HepG2 (cell line): ENCODE results near the gene ATP11B. TPM values are rescaled to one million over a fixed set of nuclear protein-coding genes. Genes with fewer than 3 reads are reported as not detected.

Experiments used
- ATAC-seq: fragments of 200-7000 bp; cut with Tn5 transposase; 3 replicates; pipeline ENCODE4 v1.9.1; 2020; ENCODE audit warnings: mild to moderate bottlenecking, moderate library complexity
- Bru-seq: library from RNA; stranded (reverse); fragments of 400-500 nt; gene quantifications from one replicate; lab custom pipeline; 2021; lab: Mats Ljungman, UMichigan
- BruChase-seq, 2 experiments: library from RNA; stranded (reverse); fragments of 400-500 nt; gene quantifications; one replicate each; lab custom pipeline; 2021; lab: Mats Ljungman, UMichigan
- BruUV-seq: library from RNA; stranded (reverse); fragments of 400-500 nt; replicated peaks from 2 replicates; lab custom pipeline; 2021; lab: Mats Ljungman, UMichigan
- CTCF ChIA-PET: fragments of 300-600 bp; formaldehyde crosslinking; extraction: SDS; loops from one replicate; lab custom pipeline; 2021; ENCODE audit warnings: low total read pairs, inconsistent platforms, low intra/inter-chr PET ratio; lab: Yijun Ruan, JAX
- POLR2A ChIA-PET: fragments of 350-600 bp; sonication (Branson Sonifier 250); formaldehyde crosslinking; loops from one replicate; lab custom pipeline; 2020; ENCODE audit warnings: antibody characterized with exemption, inconsistent platforms; lab: Yijun Ruan, JAX
- DNase-seq: peaks from one replicate; pipeline ENCODE4 v3.0.0-alpha.2; 2015; ENCODE audit warnings: low spot score
- FAIRE-seq: peaks from 3 replicates; lab custom pipeline; 2011; peaks lifted over from hg19 to GRCh38; lab: Jason Lieb, UNC
- H2AFZ ChIP-seq: one replicate; pipeline ENCODE4 v1.6.1; 2011; ENCODE audit warnings: low read length, inconsistent platforms
- H3K27ac ChIP-seq: fragments of 300-600 bp; 3 replicates; pipeline ENCODE4 v1.8.0; 2011; ENCODE audit warnings: mixed run types, mild to moderate bottlenecking, mixed read lengths, low read length, inconsistent platforms; ENCODE audit not compliant: insufficient read depth; ENCODE audit errors: extremely low read length
- H3K27me3 ChIP-seq, 2 experiments: fragments of 200-600 bp in 1 of 2; 2 replicates in 1 of 2; 3 replicates in 1 of 2; pipeline versions ENCODE4 v1.6.0 to v1.8.0; 2011; ENCODE audit warnings: low read length in 2 of 2, mild to moderate bottlenecking in 2 of 2, moderate library complexity in 2 of 2, inconsistent platforms in 1 of 2; ENCODE audit not compliant: insufficient read depth in 2 of 2, control insufficient read depth in 1 of 2
- H3K36me3 ChIP-seq, 2 experiments: fragments of 200-600 bp in 1 of 2; replicated peaks in 1 of 2; 2 replicates in 1 of 2; 3 replicates in 1 of 2; pipeline versions ENCODE4 v1.5.1 to v1.8.0; 2011; ENCODE audit warnings: low read length in 2 of 2, inconsistent platforms in 1 of 2; ENCODE audit not compliant: insufficient read depth in 2 of 2, control insufficient read depth in 1 of 2
- H3K4me1 ChIP-seq: 2 replicates; pipeline ENCODE4 v1.5.1; 2012; ENCODE audit warnings: low read length, inconsistent platforms; ENCODE audit not compliant: insufficient read depth
- H3K4me2 ChIP-seq: 2 replicates; pipeline ENCODE4 v1.6.0; 2011; ENCODE audit warnings: low read depth, low read length, inconsistent platforms
- H3K4me3 ChIP-seq, 3 experiments: fragments of 200-600 bp in 1 of 3; sonication (generic), shearing (Covaris generic) in 1 of 3; replicated peaks in 1 of 3; 2 replicates each; pipeline ENCODE4 v1.5.1; 2011 to 2016; ENCODE audit warnings: low read length in 3 of 3, inconsistent platforms in 2 of 3, low read depth in 2 of 3, mild to moderate bottlenecking in 2 of 3, control low read depth in 1 of 3, mixed read lengths in 1 of 3; ENCODE audit not compliant: insufficient read depth in 1 of 3
- H3K79me2 ChIP-seq: one replicate; pipeline ENCODE4 v1.6.1; 2011; ENCODE audit warnings: low read length, inconsistent platforms; ENCODE audit not compliant: insufficient read depth
- H3K9ac ChIP-seq: 2 replicates; pipeline ENCODE4 v1.6.0; 2011; ENCODE audit warnings: mild to moderate bottlenecking, low read depth, low read length, inconsistent platforms; ENCODE audit not compliant: insufficient read depth
- H3K9me3 ChIP-seq: 2 replicates; pipeline ENCODE4 v1.5.1; 2012; ENCODE audit warnings: mild to moderate bottlenecking, low read length
- H4K20me1 ChIP-seq: 2 replicates; pipeline ENCODE4 v1.6.0; 2011; ENCODE audit warnings: inconsistent platforms, mild to moderate bottlenecking, low read length, moderate library complexity; ENCODE audit not compliant: insufficient read depth
- KAT8 ChIP-seq: IDR thresholded peaks from 2 replicates; pipeline ENCODE4 v1.6.1; 2016; ENCODE audit warnings: missing genetic modification reagents, missing compliant biosample characterization
- NRL ChIP-seq: sonication (generic); formaldehyde crosslinking; IDR thresholded peaks from 2 replicates; pipeline ENCODE4 v1.5.0; 2020; ENCODE audit warnings: missing genetic modification reagents, mild to moderate bottlenecking, moderate library complexity, borderline replicate concordance
- POLR2AphosphoS5 ChIP-seq: IDR thresholded peaks from 2 replicates; pipeline ENCODE4 v1.6.1; 2012; ENCODE audit warnings: low read depth, low read length
- SMYD3 ChIP-seq: sonication (generic); formaldehyde crosslinking; IDR thresholded peaks from 2 replicates; pipeline ENCODE4 v1.8.1; 2023; ENCODE audit warnings: mild to moderate bottlenecking, missing genetic modification reagents
- SNRNP70 ChIP-seq: fragments of 200-400 bp; formaldehyde crosslinking; IDR thresholded peaks from 2 replicates; pipeline ENCODE4 v1.6.1; 2017; ENCODE audit warnings: mild to moderate bottlenecking, low read depth, low read length, moderate library complexity
- ZFP37 ChIP-seq: sonication (generic); formaldehyde crosslinking; IDR thresholded peaks from 2 replicates; pipeline ENCODE4 v1.4.0; 2020; ENCODE audit warnings: missing genetic modification reagents, borderline replicate concordance
- ZNF143 ChIP-seq: sonication (generic); formaldehyde crosslinking; IDR thresholded peaks from 2 replicates; pipeline ENCODE4 v1.4.0; 2020; ENCODE audit warnings: missing genetic modification reagents
- ZNF275 ChIP-seq: sonication (generic); formaldehyde crosslinking; IDR thresholded peaks from 2 replicates; pipeline ENCODE4 v1.8.0; 2022; ENCODE audit warnings: missing genetic modification reagents, mild to moderate bottlenecking, inconsistent platforms, borderline replicate concordance
- ZNF546 ChIP-seq: sonication (generic); formaldehyde crosslinking; conservative IDR thresholded peaks from 2 replicates; pipeline ENCODE4 v1.8.1; 2023; ENCODE audit warnings: mild to moderate bottlenecking, missing genetic modification reagents
- ZNF670 ChIP-seq: sonication (generic); formaldehyde crosslinking; IDR thresholded peaks from 2 replicates; pipeline ENCODE4 v1.8.0; 2022; ENCODE audit warnings: mild to moderate bottlenecking, missing genetic modification reagents, borderline replicate concordance
- ZNF891 ChIP-seq: sonication (generic); formaldehyde crosslinking; IDR thresholded peaks from 2 replicates; pipeline ENCODE4 v1.5.0; 2020; ENCODE audit warnings: mild to moderate bottlenecking, missing genetic modification reagents
- WGBS: methylation state at CpG from one replicate; pipeline ENCODE4 v1.1.6; 2017; ENCODE audit warnings: low lambda C conversion rate; 5-methylcytosine and 5-hydroxymethylcytosine counted together
- in situ Hi-C: cut with HindIII; loops from 2 replicates; pipeline ENCODE4 v1.10.0; 2017; ENCODE audit warnings: low pct_unique_long_range_greater_than_20kb; ENCODE audit not compliant: extremely low pct_ligation_motif_present
- intact Hi-C: fragments of 100-400 bp; cut with micrococcal nuclease; formaldehyde crosslinking; loops from one replicate; pipeline ENCODE4 v1.10.0; 2022; ENCODE audit not compliant: unreplicated experiment
- long read RNA-seq, 2 experiments: library from RNA in 1 of 2; library from polyadenylated mRNA in 1 of 2; stranded (forward) in 1 of 2; unstranded in 1 of 2; transcript quantifications; one replicate each; pipeline ENCODE4 v2.0.0, GENCODE V29; 2019 to 2022
- polyA minus RNA-seq, 3 experiments: library from RNA; depleted of rRNA, polyadenylated mRNA; stranded (reverse); fragments of >200 nt; gene quantifications; 2 replicates each; pipeline ENCODE4 v1.2.3, GENCODE V29; 2011; ENCODE audit warnings: low replicate concordance in 1 of 3
- polyA plus RNA-seq, 8 experiments: library from polyadenylated mRNA; depleted of rRNA in 3 of 8; stranded (reverse) in 7 of 8; unstranded in 1 of 8; fragments of >200 nt; fragmentation: Illumina TruSeq in 4 of 8; extraction: Trizol in 4 of 8; gene quantifications; 2 replicates each; pipeline versions ENCODE4 v1.2.1 to v1.2.3, GENCODE V29; 2011 to 2016; ENCODE audit warnings: low read depth in 4 of 8, missing spikeins in 1 of 8, mixed read lengths in 1 of 8; ENCODE audit not compliant: insufficient read depth in 1 of 8
- total RNA-seq, 5 experiments: library from RNA; depleted of rRNA; stranded (reverse); fragments of >200 nt; fragmentation: Illumina TruSeq; extraction: Trizol; gene quantifications; 2 replicates each; pipeline ENCODE4 v1.2.3, GENCODE V29; 2016; ENCODE audit warnings: low read depth in 1 of 5
- TF ChIP-seq, protein P1 (sequence below): sonication (generic); formaldehyde crosslinking; IDR thresholded peaks from 2 replicates; pipeline ENCODE4 v1.5.1; 2020; ENCODE audit warnings: mild to moderate bottlenecking, missing genetic modification reagents, moderate library complexity

Gene ATP11B
- total RNA-seq (2016; rRNA removed; fragmentation: Illumina TruSeq; extraction: Trizol) (19.2 and 22.9 TPM in 2 replicates), polyA plus RNA-seq (2011; rRNA removed) (8.4 and 10.1 TPM in 2 replicates), polyA minus RNA-seq (2011; rRNA and poly(A)+ RNA removed; ENCODE audit: low replicate concordance) (10.8 and 12.8 TPM in 2 replicates), Bru-seq, nascent RNA (percentile 70 among the genes with signal in this experiment), BruChase-seq, experiment 1, labeled RNA remaining after a 6-hour chase (percentile 72 among the genes with signal in this experiment), BruChase-seq, experiment 2, labeled RNA remaining after a 2-hour chase (percentile 68 among the genes with signal in this experiment)
- total RNA-seq (2016; cell fraction: cytosol; rRNA removed; fragmentation: Illumina TruSeq; extraction: Trizol; ENCODE audit: low read depth), result 2.5 and 2.8 TPM in 2 replicates
- 19.4 and 20.2 TPM in 2 replicates for total RNA-seq (2016; cell fraction: insoluble cytoplasmic fraction; rRNA removed; fragmentation: Illumina TruSeq; extraction: Trizol)
- 8.4 and 11.5 TPM in 2 replicates for total RNA-seq (2016; cell fraction: membrane; rRNA removed; fragmentation: Illumina TruSeq; extraction: Trizol)
- 23.7 and 30.6 TPM in 2 replicates for total RNA-seq (2016; cell fraction: nucleus; rRNA removed; fragmentation: Illumina TruSeq; extraction: Trizol)
- polyA plus RNA-seq (2011; cell fraction: cytosol; rRNA removed), result 3.7 and 6.5 TPM in 2 replicates
- polyA plus RNA-seq (2011; cell fraction: nucleus; rRNA removed), result 5.4 and 8.6 TPM in 2 replicates
- polyA plus RNA-seq (2012), result 9.3 and 12.0 TPM in 2 replicates
- 0.66 and 0.68 TPM in 2 replicates for polyA plus RNA-seq (2016; cell fraction: cytosol; fragmentation: Illumina TruSeq; extraction: Trizol; ENCODE audit: low read depth)
- polyA plus RNA-seq (2016; cell fraction: insoluble cytoplasmic fraction; fragmentation: Illumina TruSeq; extraction: Trizol; ENCODE audit: low read depth), result 8.4 and 8.9 TPM in 2 replicates
- polyA plus RNA-seq (2016; cell fraction: membrane; fragmentation: Illumina TruSeq; extraction: Trizol; ENCODE audit: low read depth), result 3.1 and 3.2 TPM in 2 replicates
- polyA plus RNA-seq (2016; cell fraction: nucleus; fragmentation: Illumina TruSeq; extraction: Trizol; ENCODE audit: insufficient read depth, low read depth), result 14.9 and 17.4 TPM in 2 replicates
- polyA minus RNA-seq (2011; cell fraction: cytosol; rRNA and poly(A)+ RNA removed), result 14.7 and 22.1 TPM in 2 replicates
- 31.4 and 35.9 TPM in 2 replicates for polyA minus RNA-seq (2011; cell fraction: nucleus; rRNA and poly(A)+ RNA removed)
- long read RNA-seq, experiment 1, partial matches to known transcripts, result 1 of 1 reads
- long read RNA-seq, experiment 1, other reads (novel, unspliced or antisense), result 0 of 1 reads
- long read RNA-seq, experiment 2, full-length matches to known transcripts, result 2 of 17 reads
- long read RNA-seq, experiment 2, partial matches to known transcripts, result 4 of 17 reads
- long read RNA-seq, experiment 2, other reads (novel, unspliced or antisense), result 11 of 17 reads

GRCh38 chr3:182792901-182793662 is at the start of gene ATP11B:
Gene ATP11B, plus strand, starts transcription at chr3:182793504. Its CDS starts 256 bp downstream, at chr3:182793760.
- intact Hi-C loops, result loop anchor here (10.0 kb wide), 1 partner anchor 78 kb away; no protein-coding TSS in a partner anchor
- CTCF ChIA-PET, result no interaction called here
- TF ChIP-seq ZNF143 (CRISPR knock-in tag) (0 out of 2 replicates have a peak, but pooled peaks have one; percentile 12), ZNF670 (CRISPR knock-in tag) (0 out of 2 replicates have a peak, but pooled peaks have one; percentile 19), ZNF546 (CRISPR knock-in tag) (0 out of 2 replicates have a peak, but pooled peaks have one; percentile 12), NRL (CRISPR knock-in tag) (0 out of 2 replicates have a peak, but pooled peaks have one; percentile 45), ZFP37 (CRISPR knock-in tag) (0 out of 2 replicates have a peak, but pooled peaks have one; percentile 62), POLR2AphosphoS5 (peak; percentile 88), ZNF275 (CRISPR knock-in tag) (peak; percentile 46; the same call in 1 of the 2 replicates), KAT8 (CRISPR knock-in tag) (peak; percentile 77), SNRNP70 (no peak), SMYD3 (CRISPR knock-in tag) (no peak), ZNF891 (CRISPR knock-in tag) (0 out of 2 replicates have a peak, but pooled peaks have one; percentile 72)
- TF ChIP-seq, protein P1, sequence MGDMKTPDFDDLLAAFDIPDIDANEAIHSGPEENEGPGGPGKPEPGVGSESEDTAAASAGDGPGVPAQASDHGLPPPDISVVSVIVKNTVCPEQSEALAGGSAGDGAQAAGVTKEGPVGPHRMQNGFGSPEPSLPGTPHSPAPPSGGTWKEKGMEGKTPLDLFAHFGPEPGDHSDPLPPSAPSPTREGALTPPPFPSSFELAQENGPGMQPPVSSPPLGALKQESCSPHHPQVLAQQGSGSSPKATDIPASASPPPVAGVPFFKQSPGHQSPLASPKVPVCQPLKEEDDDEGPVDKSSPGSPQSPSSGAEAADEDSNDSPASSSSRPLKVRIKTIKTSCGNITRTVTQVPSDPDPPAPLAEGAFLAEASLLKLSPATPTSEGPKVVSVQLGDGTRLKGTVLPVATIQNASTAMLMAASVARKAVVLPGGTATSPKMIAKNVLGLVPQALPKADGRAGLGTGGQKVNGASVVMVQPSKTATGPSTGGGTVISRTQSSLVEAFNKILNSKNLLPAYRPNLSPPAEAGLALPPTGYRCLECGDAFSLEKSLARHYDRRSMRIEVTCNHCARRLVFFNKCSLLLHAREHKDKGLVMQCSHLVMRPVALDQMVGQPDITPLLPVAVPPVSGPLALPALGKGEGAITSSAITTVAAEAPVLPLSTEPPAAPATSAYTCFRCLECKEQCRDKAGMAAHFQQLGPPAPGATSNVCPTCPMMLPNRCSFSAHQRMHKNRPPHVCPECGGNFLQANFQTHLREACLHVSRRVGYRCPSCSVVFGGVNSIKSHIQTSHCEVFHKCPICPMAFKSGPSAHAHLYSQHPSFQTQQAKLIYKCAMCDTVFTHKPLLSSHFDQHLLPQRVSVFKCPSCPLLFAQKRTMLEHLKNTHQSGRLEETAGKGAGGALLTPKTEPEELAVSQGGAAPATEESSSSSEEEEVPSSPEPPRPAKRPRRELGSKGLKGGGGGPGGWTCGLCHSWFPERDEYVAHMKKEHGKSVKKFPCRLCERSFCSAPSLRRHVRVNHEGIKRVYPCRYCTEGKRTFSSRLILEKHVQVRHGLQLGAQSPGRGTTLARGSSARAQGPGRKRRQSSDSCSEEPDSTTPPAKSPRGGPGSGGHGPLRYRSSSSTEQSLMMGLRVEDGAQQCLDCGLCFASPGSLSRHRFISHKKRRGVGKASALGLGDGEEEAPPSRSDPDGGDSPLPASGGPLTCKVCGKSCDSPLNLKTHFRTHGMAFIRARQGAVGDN (CRISPR knock-in tag), result peak; percentile 56

More at GRCh38 chr3:182792901-182793662, at the start of gene ATP11B:
- peak within 1 kb of the TSS; percentile 73 for H3K27ac ChIP-seq
- in situ Hi-C loops, result no loop called here
- no peaks in the 10 kb centered on the region for H3K9me3 ChIP-seq
- peaks cover 3% of the 10 kb centered on the region; the same call in 1 of the 2 replicates for H4K20me1 ChIP-seq
- peak within 1 kb of the TSS; percentile 98 for H2AFZ ChIP-seq
- peak within 1 kb of the TSS; percentile 79 to 97 (median 79) for H3K4me3 ChIP-seq
- TSS peak; percentile 94 for BruUV-seq
- peaks cover 5% of the 10 kb centered on the region for H3K79me2 ChIP-seq
- 0% methylated on average over 11 of the region's 74 CpGs for WGBS
- H3K4me1 ChIP-seq, result peaks cover 19% of the 10 kb centered on the region
- POLR2A ChIA-PET, result no interaction called here
- DNase-seq, result peak; percentile 32
- peaks cover 0 to 27% of the 10 kb centered on the region in 2 experiments; a peak in 3 of 5 replicates for H3K27me3 ChIP-seq
- no peaks in the 10 kb centered on the region for H3K36me3 ChIP-seq
- H3K4me2 ChIP-seq, result peak within 1 kb of the TSS; percentile 98
- ATAC-seq, result peak; percentile 91
- FAIRE-seq, result no peak
- peak within 1 kb of the TSS; percentile 86 for H3K9ac ChIP-seq
